ENCODE measurements around the gene NDUFA8. TPM values are rescaled to one million over a fixed set of nuclear protein-coding genes. Genes with fewer than 3 reads are reported as not detected.
A peak's percentile ranks its signal among the peaks of the same experiment; 100 is the strongest.

Gene NDUFA8
- total RNA-seq, 1 experiment from 2014 or later, result 47.2 TPM

DNA sequence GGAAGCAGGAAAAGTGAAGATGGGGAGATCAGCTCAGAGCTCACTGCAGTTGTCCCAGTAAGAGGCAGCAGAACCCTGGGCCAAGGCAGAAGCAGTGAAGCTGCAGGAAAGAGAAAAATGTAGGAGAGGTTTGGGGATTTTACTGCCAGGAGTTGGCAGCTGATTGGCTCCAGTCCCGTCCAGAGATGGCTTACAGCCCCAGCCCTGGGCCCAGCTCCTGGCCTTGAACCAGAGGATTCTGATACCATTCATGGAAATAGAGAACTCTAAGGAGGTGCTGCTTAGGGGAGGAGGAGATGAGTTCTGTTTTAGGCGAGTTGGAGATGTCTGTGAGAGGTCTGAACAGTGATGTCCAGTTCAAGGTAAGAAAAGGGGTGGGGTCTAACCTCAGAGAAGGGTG lies 4.7 kb upstream of the NDUFA8 start:
- Histone ChIP-seq H3K4me3 (ENCODE audit: insufficient read depth, low read depth, low read length) (no peak overlapping the region), H3K36me3 (replicated peaks; ENCODE audit: control insufficient read depth, insufficient read depth, low read length) (no peaks in the 10 kb centered on the region), H3K27me3 (ENCODE audit: control insufficient read depth, insufficient read depth, low read length) (no peaks in the 10 kb centered on the region)
- DNase-seq, result no peak

DNA sequence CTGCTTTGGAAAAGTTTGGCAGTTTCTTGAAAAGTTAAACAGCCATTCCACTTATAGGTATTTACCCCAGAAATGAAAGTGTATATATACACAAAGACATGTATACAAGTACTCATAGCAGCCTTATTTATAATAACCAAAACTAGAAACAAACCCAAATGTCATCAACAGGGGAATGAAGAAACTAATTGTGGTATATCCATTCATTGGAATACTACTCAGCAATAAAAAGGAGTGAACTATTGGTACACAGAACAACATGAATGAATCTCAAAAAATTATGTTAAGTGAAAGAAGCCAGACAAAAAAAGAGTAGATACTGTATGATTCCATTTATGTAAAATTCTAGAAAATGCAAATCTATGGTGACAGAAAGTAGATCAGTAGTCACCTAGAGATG lies 2.8 kb upstream of the NDUFA8 start:
- DNase-seq, result no peak
- Histone ChIP-seq H3K4me3 (ENCODE audit: insufficient read depth, low read depth, low read length) (no peak overlapping the region), H3K36me3 (replicated peaks; ENCODE audit: control insufficient read depth, insufficient read depth, low read length) (no peaks in the 10 kb centered on the region), H3K27me3 (ENCODE audit: control insufficient read depth, insufficient read depth, low read length) (no peaks in the 10 kb centered on the region)

DNA sequence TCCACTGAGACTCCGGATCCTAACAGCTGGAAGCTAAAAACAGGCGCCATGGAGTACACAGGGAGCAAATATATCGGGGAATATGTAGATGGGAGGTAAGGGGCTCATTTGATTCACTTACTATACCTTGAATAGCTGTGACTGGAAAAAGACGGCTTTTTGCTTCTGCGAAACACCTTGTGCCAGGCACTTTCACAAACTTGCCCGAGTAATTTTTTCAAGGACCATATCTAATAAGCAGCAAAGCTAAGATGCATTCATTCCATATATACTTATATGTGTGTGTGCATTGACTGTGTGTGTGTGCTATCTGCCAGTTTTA lies 307 bp upstream of the NDUFA8 start:
- Histone ChIP-seq H3K4me3 (ENCODE audit: insufficient read depth, low read depth, low read length) (no peak overlapping the region; the same call in 1 of the 2 replicates), H3K36me3 (replicated peaks; ENCODE audit: control insufficient read depth, insufficient read depth, low read length) (no peaks in the 10 kb centered on the region), H3K27me3 (ENCODE audit: control insufficient read depth, insufficient read depth, low read length) (no peaks in the 10 kb centered on the region)
- DNase-seq, result no peak

DNA sequence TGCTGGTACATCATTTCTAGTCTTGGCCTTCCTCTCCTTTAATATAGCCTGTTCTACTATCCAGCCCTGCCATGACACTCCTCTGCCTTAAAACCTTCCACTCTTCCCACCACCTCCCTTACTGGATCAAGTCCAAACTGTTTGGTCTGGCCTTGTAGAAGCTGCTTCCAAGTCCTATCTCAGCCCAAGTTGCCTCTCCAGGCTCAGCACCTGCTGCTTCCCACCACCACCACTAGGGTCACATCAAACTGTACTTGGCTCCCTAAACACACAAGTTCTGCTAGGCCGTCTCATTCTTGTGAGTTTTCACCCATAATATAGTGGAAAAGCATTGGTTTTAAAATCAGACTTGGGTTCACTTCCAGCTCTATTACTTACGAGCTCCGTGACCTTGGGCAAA lies 1.4 kb downstream of the NDUFA8 start:
- Histone ChIP-seq H3K36me3 (replicated peaks; ENCODE audit: control insufficient read depth, insufficient read depth, low read length) (no peaks in the 10 kb centered on the region), H3K4me3 (ENCODE audit: insufficient read depth, low read depth, low read length) (no peak overlapping the region), H3K27me3 (ENCODE audit: control insufficient read depth, insufficient read depth, low read length) (no peaks in the 10 kb centered on the region)
- peak; percentile 75 for DNase-seq

DNA sequence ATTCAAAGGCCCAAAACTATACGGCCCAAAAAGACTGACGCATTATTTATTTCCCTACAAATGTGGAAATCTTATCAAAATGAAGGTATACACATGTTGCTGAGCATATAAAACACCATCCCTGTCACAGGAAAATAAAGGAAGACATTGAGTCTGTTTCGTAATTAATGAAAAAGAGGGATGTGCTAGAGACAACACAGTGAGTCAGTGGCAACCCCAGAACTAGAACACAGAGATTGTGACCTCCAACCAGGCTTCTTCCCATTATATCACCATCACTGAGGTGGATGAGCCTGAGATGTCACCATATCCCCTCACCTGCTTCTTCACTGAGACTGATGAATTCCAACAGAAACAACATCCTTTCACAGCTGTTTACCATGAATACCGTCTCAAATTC lies 3.8 kb downstream of the NDUFA8 start:
- Histone ChIP-seq H3K4me3 (ENCODE audit: insufficient read depth, low read depth, low read length) (no peak overlapping the region), H3K36me3 (replicated peaks; ENCODE audit: control insufficient read depth, insufficient read depth, low read length) (no peaks in the 10 kb centered on the region; the same call in 1 of the 2 replicates), H3K27me3 (ENCODE audit: control insufficient read depth, insufficient read depth, low read length) (no peaks in the 10 kb centered on the region)
- DNase-seq, result no peak

DNA sequence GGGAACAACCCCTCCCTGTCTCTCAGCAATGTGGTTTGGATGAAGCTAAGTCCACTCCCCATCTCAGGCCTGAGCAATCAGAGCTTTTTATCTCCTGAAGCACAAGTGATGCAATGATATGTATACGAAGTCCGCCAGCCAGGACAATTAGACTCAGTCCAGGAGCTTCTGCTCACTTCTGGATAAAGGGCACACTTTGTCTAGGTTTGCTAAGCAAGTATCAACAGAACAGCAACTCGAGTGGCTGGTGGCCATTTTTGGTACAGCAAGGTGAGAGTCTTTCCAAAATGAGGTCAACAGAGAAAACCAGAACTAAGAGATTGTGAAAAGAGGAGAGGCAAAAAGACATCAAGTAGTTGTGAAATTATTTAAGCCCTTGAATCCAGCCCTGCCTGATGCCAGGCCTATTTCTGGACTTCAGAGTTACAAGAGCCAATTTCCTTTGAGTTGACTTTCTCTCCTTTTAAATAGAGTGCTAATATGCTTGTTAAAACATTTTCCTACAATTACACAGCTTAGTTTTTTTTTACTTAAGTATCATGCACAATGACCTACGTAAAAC lies 8.2 kb downstream of the NDUFA8 start:
- no peak for DNase-seq
- no peaks in the 10 kb centered on the region for H3K27me3 ChIP-seq (ENCODE audit: control insufficient read depth, insufficient read depth, low read length)
- no peaks in the 10 kb centered on the region; the same call in none of the 2 replicates for H3K36me3 ChIP-seq (replicated peaks; ENCODE audit: control insufficient read depth, insufficient read depth, low read length)
- no peak overlapping the region for H3K4me3 ChIP-seq (ENCODE audit: insufficient read depth, low read depth, low read length)

DNA sequence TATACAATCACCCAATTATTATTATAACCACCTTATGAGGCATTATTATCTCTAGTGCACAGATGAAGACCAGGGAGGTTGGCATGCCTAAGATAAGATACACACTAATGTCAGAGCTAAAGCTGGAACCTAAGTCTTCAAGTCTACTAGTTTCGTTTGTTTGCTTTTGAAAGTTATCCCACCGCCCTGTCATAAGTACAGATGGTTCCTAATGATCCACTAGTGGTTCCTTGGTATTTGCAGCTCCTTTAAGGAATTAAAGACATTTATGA lies 14.1 kb downstream of the NDUFA8 start:
- no peaks in the 10 kb centered on the region; the same call in 1 of the 2 replicates for H3K36me3 ChIP-seq (replicated peaks; ENCODE audit: control insufficient read depth, insufficient read depth, low read length)
- H3K27me3 ChIP-seq (ENCODE audit: control insufficient read depth, insufficient read depth, low read length), result no peaks in the 10 kb centered on the region
- DNase-seq, result no peak
- no peak overlapping the region for H3K4me3 ChIP-seq (ENCODE audit: insufficient read depth, low read depth, low read length)

DNA sequence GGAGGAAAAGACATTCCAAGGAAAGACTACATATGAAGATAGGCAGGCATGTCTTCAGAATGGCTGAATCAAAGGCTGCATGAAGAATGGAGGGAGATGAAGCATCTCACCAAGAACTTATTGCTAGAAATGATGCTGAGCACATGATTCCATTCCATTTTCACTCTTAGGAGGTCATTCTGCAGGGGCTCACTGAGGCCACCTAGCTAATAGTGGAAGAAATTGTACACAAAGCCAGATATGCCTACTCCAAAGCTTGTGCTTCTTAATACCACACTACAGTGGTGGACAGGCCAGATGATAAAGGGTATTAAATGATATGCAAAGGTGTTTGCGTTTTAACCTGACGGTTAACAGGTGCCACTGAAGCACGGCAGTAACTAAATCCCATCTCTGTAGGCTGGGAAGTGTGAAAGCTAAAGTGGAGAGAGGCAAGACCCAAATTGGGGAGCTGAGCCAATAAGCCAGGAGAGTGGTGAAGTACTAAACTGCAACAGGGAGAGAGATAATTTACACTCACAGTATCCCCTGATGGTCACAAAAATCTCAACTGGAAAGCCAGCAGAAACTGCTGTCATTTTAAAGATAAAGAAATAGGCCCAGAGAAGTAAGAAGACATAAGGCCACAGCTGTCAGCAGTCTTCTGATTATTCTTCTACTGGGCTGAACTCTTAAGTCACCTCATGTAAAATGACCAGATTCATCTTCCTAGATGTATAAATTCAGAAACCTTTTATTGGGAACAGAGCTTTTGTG lies 14.6 kb downstream of the NDUFA8 start:
- H3K4me3 ChIP-seq (ENCODE audit: insufficient read depth, low read depth, low read length), result no peak overlapping the region

DNA sequence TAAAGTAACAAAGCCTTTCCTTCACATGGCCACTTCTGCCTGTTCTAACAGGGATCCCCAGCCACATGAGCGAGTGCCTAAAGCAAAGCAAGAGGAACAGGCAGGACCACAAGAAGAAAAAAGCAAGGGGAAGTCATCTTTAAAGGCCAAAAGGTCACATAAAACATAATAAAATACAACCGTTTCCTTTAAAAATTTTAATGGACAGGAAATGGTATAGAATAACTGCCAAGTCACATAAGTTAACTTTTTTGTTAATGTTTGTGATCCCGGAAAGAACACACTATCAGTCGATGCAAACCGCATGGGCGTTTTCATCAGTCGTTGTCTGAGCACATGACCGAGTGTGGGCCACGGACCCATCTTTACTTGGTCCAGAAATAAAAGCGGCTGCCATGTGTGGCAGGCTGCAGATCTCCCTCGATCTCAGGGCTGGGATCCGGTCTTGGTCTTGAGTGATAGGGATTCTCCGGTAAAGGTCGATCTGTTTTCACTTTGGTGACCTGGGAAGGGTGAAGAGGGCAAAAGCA lies 15.6 kb downstream of the NDUFA8 start:
- H3K36me3 ChIP-seq (replicated peaks; ENCODE audit: control insufficient read depth, insufficient read depth, low read length), result no peaks in the 10 kb centered on the region; the same call in 1 of the 2 replicates
- H3K27me3 ChIP-seq (ENCODE audit: control insufficient read depth, insufficient read depth, low read length), result no peaks in the 10 kb centered on the region
- no peak overlapping the region for H3K4me3 ChIP-seq (ENCODE audit: insufficient read depth, low read depth, low read length)
- no peak for DNase-seq

More for the DNA sequence above, 14.6 kb downstream of the NDUFA8 start:
- H3K36me3 ChIP-seq (replicated peaks; ENCODE audit: control insufficient read depth, insufficient read depth, low read length), result no peaks in the 10 kb centered on the region; the same call in 1 of the 2 replicates
- no peak for DNase-seq
- no peaks in the 10 kb centered on the region for H3K27me3 ChIP-seq (ENCODE audit: control insufficient read depth, insufficient read depth, low read length)

DNA sequence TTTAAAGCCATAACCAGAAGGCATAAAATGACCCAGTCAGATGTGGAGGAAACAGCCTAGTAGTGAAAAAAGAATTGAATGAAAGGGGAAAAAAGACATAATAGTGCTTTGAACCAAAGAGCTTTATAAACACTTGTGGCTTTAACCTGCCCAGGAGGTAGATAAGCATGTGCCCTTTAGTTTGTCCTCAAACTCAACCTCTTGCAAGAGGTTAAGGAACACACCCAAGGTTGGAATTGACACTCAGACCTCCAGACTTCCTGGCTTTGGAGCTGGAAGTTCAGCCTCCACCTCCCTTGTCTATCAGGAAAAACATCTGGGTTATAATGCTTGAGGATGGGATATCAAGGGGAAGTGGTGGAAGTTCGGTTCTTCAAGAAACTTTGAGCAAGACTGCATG lies 16.3 kb downstream of the NDUFA8 start:
- Histone ChIP-seq H3K36me3 (replicated peaks; ENCODE audit: control insufficient read depth, insufficient read depth, low read length) (no peaks in the 10 kb centered on the region; the same call in 1 of the 2 replicates), H3K4me3 (ENCODE audit: insufficient read depth, low read depth, low read length) (no peak overlapping the region), H3K27me3 (ENCODE audit: control insufficient read depth, insufficient read depth, low read length) (no peaks in the 10 kb centered on the region)
- no peak for DNase-seq

DNA sequence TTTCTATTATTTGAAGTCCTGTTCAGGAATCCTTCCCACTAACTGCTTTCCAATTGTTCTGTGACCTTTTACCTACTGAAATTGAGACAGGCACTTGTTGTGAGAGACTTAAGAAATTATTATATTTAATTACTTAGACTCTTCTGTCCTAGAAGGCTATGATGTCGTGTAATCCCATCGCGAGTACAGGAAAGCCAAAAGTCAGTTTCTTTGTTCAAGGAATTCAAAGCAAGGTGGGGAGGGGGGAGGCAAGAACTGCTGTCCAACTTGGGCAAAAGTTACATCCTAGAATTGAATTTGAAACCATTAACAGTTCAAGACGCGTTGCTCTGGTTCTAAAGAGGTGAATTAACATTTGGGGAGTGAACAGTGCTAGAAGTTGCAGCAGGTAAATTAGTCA lies 17.9 kb downstream of the NDUFA8 start:
- Histone ChIP-seq H3K4me3 (ENCODE audit: insufficient read depth, low read depth, low read length) (no peak overlapping the region), H3K36me3 (replicated peaks; ENCODE audit: control insufficient read depth, insufficient read depth, low read length) (no peaks in the 10 kb centered on the region), H3K27me3 (ENCODE audit: control insufficient read depth, insufficient read depth, low read length) (no peaks in the 10 kb centered on the region)
- DNase-seq, result no peak

DNA sequence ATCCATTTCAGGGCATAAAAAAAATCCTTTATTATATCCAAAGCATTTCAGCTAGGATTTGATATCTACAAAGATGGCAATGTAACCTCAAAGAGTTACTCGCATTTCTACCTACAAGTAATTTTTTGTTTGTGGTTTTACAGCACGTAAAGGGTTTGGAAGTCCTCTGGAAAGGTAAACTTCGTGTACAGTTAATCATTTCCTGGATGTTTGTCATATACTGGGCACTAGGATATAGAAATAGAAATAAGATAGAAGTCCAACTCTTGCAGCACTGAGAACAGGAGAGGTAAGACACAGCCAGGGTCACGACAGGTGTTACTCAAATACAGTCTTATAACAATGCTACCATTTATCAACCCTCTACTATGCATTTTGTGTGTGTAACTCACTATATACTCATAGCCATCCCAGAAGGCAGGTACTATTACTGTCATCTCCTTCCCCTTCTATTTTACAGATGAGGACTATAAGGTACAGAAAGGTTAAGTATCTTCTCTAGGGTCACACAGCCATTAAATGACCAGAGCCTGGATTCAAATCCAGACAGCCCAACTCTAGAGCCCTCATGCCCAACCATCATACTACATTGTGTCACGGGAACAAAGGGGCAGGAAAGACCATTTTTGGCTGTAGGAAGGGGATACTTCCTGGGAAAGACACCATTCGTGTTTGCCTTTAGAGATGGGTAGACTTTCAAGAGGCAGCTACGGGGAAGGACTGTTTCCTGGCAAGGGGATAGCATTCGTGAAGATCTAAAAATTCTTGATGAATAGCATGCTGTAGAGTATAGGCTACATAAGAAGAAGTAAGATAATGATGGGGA lies 19.0 kb downstream of the NDUFA8 start:
- no peak for DNase-seq
- Histone ChIP-seq H3K36me3 (replicated peaks; ENCODE audit: control insufficient read depth, insufficient read depth, low read length) (no peaks in the 10 kb centered on the region), H3K27me3 (ENCODE audit: control insufficient read depth, insufficient read depth, low read length) (no peaks in the 10 kb centered on the region), H3K4me3 (ENCODE audit: insufficient read depth, low read depth, low read length) (no peak overlapping the region)

DNA sequence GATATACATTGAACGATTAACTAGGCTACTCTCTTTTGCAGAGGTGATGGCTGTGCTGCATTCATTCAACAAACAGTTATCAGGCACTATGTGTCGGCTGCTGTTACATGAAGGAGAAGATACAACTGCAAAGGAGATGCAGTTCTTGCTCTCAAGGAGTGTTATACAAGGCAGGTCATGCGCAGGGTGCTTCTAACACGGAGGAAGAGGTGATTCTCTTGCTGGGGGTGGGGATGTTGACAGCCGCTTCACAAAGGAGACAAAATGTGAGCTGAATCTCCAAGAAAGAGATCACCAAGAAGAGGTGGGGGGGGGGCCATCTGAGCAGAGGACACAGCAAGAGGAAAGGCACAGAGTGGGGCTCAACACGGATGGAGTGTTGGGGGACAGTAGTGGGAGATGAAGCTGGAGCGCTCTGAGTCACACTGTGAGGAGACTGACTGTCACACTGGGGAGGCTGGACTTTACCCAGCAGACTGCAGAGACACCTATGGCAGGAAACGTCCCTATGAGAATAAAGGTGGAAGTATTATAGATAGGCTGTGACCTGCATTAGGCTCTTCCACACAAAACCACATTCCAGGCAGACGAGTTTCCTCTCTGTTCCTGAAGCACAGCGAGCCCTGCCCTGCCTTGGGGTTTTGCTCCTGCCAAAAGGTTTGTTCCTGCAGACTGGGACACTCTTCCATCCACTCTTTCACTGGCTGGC lies 20.9 kb downstream of the NDUFA8 start:
- Histone ChIP-seq H3K36me3 (replicated peaks; ENCODE audit: control insufficient read depth, insufficient read depth, low read length) (no peaks in the 10 kb centered on the region), H3K4me3 (ENCODE audit: insufficient read depth, low read depth, low read length) (no peak overlapping the region), H3K27me3 (ENCODE audit: control insufficient read depth, insufficient read depth, low read length) (no peaks in the 10 kb centered on the region)
- DNase-seq, result no peak

DNA sequence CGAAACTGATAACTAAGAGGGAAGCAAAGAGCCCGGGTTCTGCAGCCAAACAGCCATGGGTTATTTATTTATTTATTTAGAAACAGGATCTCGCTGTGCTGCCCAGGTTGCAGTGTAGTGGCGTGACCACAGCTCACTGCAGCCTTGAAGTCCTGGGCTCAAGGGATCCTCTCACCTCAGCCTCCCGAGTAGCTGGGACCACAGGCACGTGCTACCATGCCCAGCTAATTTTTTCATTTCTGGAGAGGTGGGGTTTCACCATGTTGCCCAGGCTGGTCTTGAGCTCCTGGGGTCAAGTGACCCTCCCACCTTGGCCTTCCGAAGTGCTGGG lies 24.1 kb downstream of the NDUFA8 start:
- Histone ChIP-seq H3K27me3 (ENCODE audit: control insufficient read depth, insufficient read depth, low read length) (peaks cover 4% of the 10 kb centered on the region), H3K4me3 (ENCODE audit: insufficient read depth, low read depth, low read length) (no peak overlapping the region), H3K36me3 (replicated peaks; ENCODE audit: control insufficient read depth, insufficient read depth, low read length) (no peaks in the 10 kb centered on the region)
- no peak for DNase-seq

All from H7 (cell line).